Measurements from ENCODE around the gene WIPF2. TPM values are rescaled to one million over a fixed set of nuclear protein-coding genes. Genes with fewer than 3 reads are reported as not detected.
"Not testable (repeated sequence)": the region's sequence is repeated elsewhere in the genome, so short reads cannot be mapped to it uniquely, and the experiment has no call there.

The WIPF2 gene
- total and polyA plus RNA-seq, 2 donors from 2014 or later, result 9.9 to 36.4 TPM

GRCh38 chr17:40194821-40195220 lies 24.3 kb upstream of the WIPF2 start:
- no peak for FAIRE-seq

GRCh38 chr17:40197550-40197949 lies 21.6 kb upstream of the WIPF2 start:
- intact Hi-C loops (cut with DNase I), result loop anchor here (10.0 kb wide), 1 partner anchor 97 kb away; no protein-coding TSS in a partner anchor
- Histone ChIP-seq H3K27me3 (ENCODE audit: control insufficient read depth, insufficient read depth, low read length) (no peaks in the 10 kb centered on the region), H3K9me3 (ENCODE audit: control insufficient read depth in 2 of 3, insufficient read depth in 1 of 3, low read length in 3 of 3) (no peaks in the 10 kb centered on the region), H3K9ac (ENCODE audit: low read length in 3 of 3) (no peak overlapping the region), H3K4me1 (ENCODE audit: control insufficient read depth in 2 of 3, insufficient read depth in 2 of 3, low read depth in 1 of 3, low read length in 3 of 3) (no peaks in the 10 kb centered on the region), H3K36me3 (ENCODE audit: control insufficient read depth in 2 of 3, insufficient read depth in 3 of 3, low read length in 3 of 3) (no peaks in the 10 kb centered on the region), H3K4me3 (ENCODE audit: low read length in 3 of 3) (no peak overlapping the region), H3K27ac (ENCODE audit: low read depth in 2 of 2, low read length in 2 of 2) (no peak overlapping the region)
- FAIRE-seq (no peak), DNase-seq (no peak)
- no peak for TF ChIP-seq CTCF (IDR thresholded peaks at IDR 0.05; ENCODE audit: borderline replicate concordance, extremely low read depth, insufficient read depth)

More at GRCh38 chr17:40194821-40195220, 24.3 kb upstream of the WIPF2 start:
- TF ChIP-seq CTCF (IDR thresholded peaks at IDR 0.05; ENCODE audit: borderline replicate concordance, extremely low read depth, insufficient read depth), result no peak
- H3K27me3 ChIP-seq (ENCODE audit: control insufficient read depth, insufficient read depth, low read length), result no peaks in the 10 kb centered on the region
- no peak overlapping the region for H3K9ac ChIP-seq (ENCODE audit: low read length in 3 of 3)
- intact Hi-C loops (cut with DNase I), result loop anchor here (10.0 kb wide), 1 partner anchor 100 kb away; no protein-coding TSS in a partner anchor
- no peak overlapping the region for H3K27ac ChIP-seq (ENCODE audit: low read depth in 2 of 2, low read length in 2 of 2)
- H3K36me3 ChIP-seq (ENCODE audit: control insufficient read depth in 2 of 3, insufficient read depth in 3 of 3, low read length in 3 of 3), result no peaks in the 10 kb centered on the region
- H3K4me1 ChIP-seq (ENCODE audit: control insufficient read depth in 2 of 3, insufficient read depth in 2 of 3, low read depth in 1 of 3, low read length in 3 of 3), result peaks cover 0 to 2% (median 0%) of the 10 kb centered on the region in 3 donors
- H3K4me3 ChIP-seq (ENCODE audit: low read length in 3 of 3), result no peak overlapping the region
- no peaks in the 10 kb centered on the region for H3K9me3 ChIP-seq (ENCODE audit: control insufficient read depth in 2 of 3, insufficient read depth in 1 of 3, low read length in 3 of 3)
- no peak for DNase-seq

- not testable (repeated sequence) for H3K4me1 ChIP-seq (ENCODE audit: control insufficient read depth in 2 of 3, insufficient read depth in 2 of 3, low read depth in 1 of 3, low read length in 3 of 3); H3K36me3 ChIP-seq (ENCODE audit: control insufficient read depth in 2 of 3, insufficient read depth in 3 of 3, low read length in 3 of 3); H3K27ac ChIP-seq (ENCODE audit: low read depth in 2 of 2, low read length in 2 of 2); H3K9ac ChIP-seq (ENCODE audit: low read length in 3 of 3); H3K27me3 ChIP-seq (ENCODE audit: control insufficient read depth, insufficient read depth, low read length); H3K4me3 ChIP-seq (ENCODE audit: low read length in 3 of 3); H3K9me3 ChIP-seq (ENCODE audit: control insufficient read depth in 2 of 3, insufficient read depth in 1 of 3, low read length in 3 of 3); DNase-seq; FAIRE-seq
- intact Hi-C loops (cut with DNase I), result loop anchor here (10.0 kb wide), 1 partner anchor 97 kb away; no protein-coding TSS in a partner anchor
These were observed 21.1 kb upstream of the WIPF2 start for GRCh38 chr17:40197965-40198456.

- no peak for FAIRE-seq
- H3K4me3 ChIP-seq (ENCODE audit: low read length in 3 of 3), result no peak overlapping the region
- H3K36me3 ChIP-seq (ENCODE audit: control insufficient read depth in 2 of 3, insufficient read depth in 3 of 3, low read length in 3 of 3), result no peaks in the 10 kb centered on the region
- H3K27me3 ChIP-seq (ENCODE audit: control insufficient read depth, insufficient read depth, low read length), result no peaks in the 10 kb centered on the region
- no peak overlapping the region for H3K27ac ChIP-seq (ENCODE audit: low read depth in 2 of 2, low read length in 2 of 2)
- intact Hi-C loops (cut with DNase I), result loop anchor here (10.0 kb wide), 1 partner anchor 96 kb away; no protein-coding TSS in a partner anchor
- H3K9ac ChIP-seq (ENCODE audit: low read length in 3 of 3), result no peak overlapping the region
- H3K4me1 ChIP-seq (ENCODE audit: control insufficient read depth in 2 of 3, insufficient read depth in 2 of 3, low read depth in 1 of 3, low read length in 3 of 3), result peaks cover 0 to 2% (median 0%) of the 10 kb centered on the region in 3 donors
- no peak for TF ChIP-seq CTCF (IDR thresholded peaks at IDR 0.05; ENCODE audit: borderline replicate concordance, extremely low read depth, insufficient read depth)
- DNase-seq, result no peak
- H3K9me3 ChIP-seq (ENCODE audit: control insufficient read depth in 2 of 3, insufficient read depth in 1 of 3, low read length in 3 of 3), result no peaks in the 10 kb centered on the region
These were observed 20.5 kb upstream of the WIPF2 start for GRCh38 chr17:40198576-40198975.
